IMR-90 (cell line): ENCODE results near the gene KLHL25. TPM values are rescaled to one million over a fixed set of nuclear protein-coding genes. Genes with fewer than 3 reads are reported as not detected.

Source experiments
- ATAC-seq: fragments of 200-7000 bp; cut with Tn5 transposase; 2 replicates; pipeline ENCODE4 v1.9.1; 2020; ENCODE audit warnings: low read depth, mild to moderate bottlenecking, moderate library complexity
- BruUV-seq: library from RNA; stranded (reverse); fragments of 400-500 nt; replicated peaks from 2 replicates; lab custom pipeline; 2021; lab: Mats Ljungman, UMichigan
- CTCF ChIA-PET: fragments of 300-600 bp; formaldehyde crosslinking; extraction: SDS; loops from one replicate; lab custom pipeline; 2021; ENCODE audit warnings: antibody characterized with exemption; lab: Yijun Ruan, JAX
- POLR2A ChIA-PET: fragments of 300-600 bp; sonication (Branson Sonifier 250); formaldehyde crosslinking; loops from one replicate; lab custom pipeline; 2022; ENCODE audit warnings: antibody characterized with exemption; ENCODE audit not compliant: unreplicated experiment; lab: Charles Lee
- DNase-seq: peaks from one replicate; pipeline ENCODE4 v3.0.0; 2013
- H2AFZ ChIP-seq: replicated peaks from 2 replicates; pipeline ENCODE3; 2013; ENCODE audit warnings: low read length, mild to moderate bottlenecking; ENCODE audit not compliant: poor library complexity
- H2AK5ac ChIP-seq: 2 replicates; pipeline ENCODE4 v1.6.1; 2013; ENCODE audit warnings: low read depth, low read length, inconsistent platforms
- H2AK9ac ChIP-seq: replicated peaks from 2 replicates; pipeline ENCODE3; 2013; ENCODE audit warnings: mild to moderate bottlenecking, low read depth, low read length, moderate library complexity; ENCODE audit not compliant: poor library complexity
- H2BK120ac ChIP-seq: 2 replicates; pipeline ENCODE4 v1.6.1; 2013; ENCODE audit warnings: low read depth, low read length, inconsistent platforms
- H2BK15ac ChIP-seq: 3 replicates; pipeline ENCODE4 v1.6.1; 2013; ENCODE audit warnings: low read depth, low read length, inconsistent platforms
- H2BK20ac ChIP-seq: 2 replicates; pipeline ENCODE4 v1.6.1; 2013; ENCODE audit warnings: low read depth, mild to moderate bottlenecking, inconsistent platforms, low read length, moderate library complexity
- H2BK5ac ChIP-seq: 2 replicates; pipeline ENCODE4 v1.6.1; 2013; ENCODE audit warnings: mild to moderate bottlenecking, low read depth, low read length, inconsistent platforms; ENCODE audit not compliant: poor library complexity, severe bottlenecking
- H3K14ac ChIP-seq: replicated peaks from 2 replicates; pipeline ENCODE4 v1.6.1; 2013; ENCODE audit warnings: low read depth, low read length, inconsistent platforms
- H3K18ac ChIP-seq: 2 replicates; pipeline ENCODE4 v1.6.1; 2013; ENCODE audit warnings: low read depth, low read length, control low read depth
- H3K23ac ChIP-seq: 2 replicates; pipeline ENCODE4 v1.6.1; 2013; ENCODE audit warnings: low read depth, low read length, inconsistent platforms
- H3K27ac ChIP-seq: 2 replicates; pipeline ENCODE4 v1.5.1; 2013; ENCODE audit warnings: mild to moderate bottlenecking, control low read depth, low read length; ENCODE audit not compliant: insufficient read depth
- H3K27me3 ChIP-seq: 2 replicates; pipeline ENCODE4 v1.6.1; 2013; ENCODE audit warnings: low read length; ENCODE audit not compliant: control insufficient read depth, insufficient read depth
- H3K36me3 ChIP-seq: 2 replicates; pipeline ENCODE4 v1.6.1; 2013; ENCODE audit warnings: low read length, mixed read lengths; ENCODE audit not compliant: control insufficient read depth, insufficient read depth
- H3K4ac ChIP-seq: 2 replicates; pipeline ENCODE4 v1.6.1; 2013; ENCODE audit warnings: low read depth, low read length, inconsistent platforms
- H3K4me1 ChIP-seq: 2 replicates; pipeline ENCODE4 v1.6.1; 2013; ENCODE audit warnings: low read length, mixed read lengths; ENCODE audit not compliant: control insufficient read depth, insufficient read depth
- H3K4me2 ChIP-seq: 2 replicates; pipeline ENCODE4 v1.6.1; 2013; ENCODE audit warnings: low read depth, mild to moderate bottlenecking, control low read depth, low read length, moderate library complexity
- H3K4me3 ChIP-seq: 2 replicates; pipeline ENCODE4 v1.5.1; 2013; ENCODE audit warnings: low read depth, mild to moderate bottlenecking, control low read depth, low read length, moderate library complexity; ENCODE audit not compliant: insufficient read depth
- H3K56ac ChIP-seq: 2 replicates; pipeline ENCODE4 v1.6.1; 2013; ENCODE audit warnings: low read length, inconsistent platforms; ENCODE audit not compliant: insufficient read depth; ENCODE audit errors: extremely low read depth
- H3K79me1 ChIP-seq, 2 experiments: 2 replicates each; pipeline ENCODE4 v1.6.1; 2013; ENCODE audit warnings: low read length in 2 of 2, inconsistent platforms in 1 of 2, low read depth in 1 of 2
- H3K9ac ChIP-seq: 2 replicates; pipeline ENCODE4 v1.6.1; 2013; ENCODE audit warnings: low read depth, low read length, control low read depth
- H3K9me1 ChIP-seq: 2 replicates; pipeline ENCODE4 v1.6.1; 2013; ENCODE audit warnings: low read length, inconsistent platforms; ENCODE audit not compliant: insufficient read depth
- H3K9me3 ChIP-seq: 2 replicates; pipeline ENCODE4 v1.6.1; 2013; ENCODE audit warnings: low read length; ENCODE audit not compliant: control insufficient read depth, insufficient read depth
- H4K20me1 ChIP-seq: 2 replicates; pipeline ENCODE4 v1.6.1; 2013; ENCODE audit warnings: low read length, inconsistent platforms; ENCODE audit not compliant: insufficient read depth
- H4K5ac ChIP-seq: 2 replicates; pipeline ENCODE4 v1.6.1; 2013; ENCODE audit warnings: mild to moderate bottlenecking, low read depth, low read length, control low read depth
- H4K8ac ChIP-seq, 2 experiments: 2 replicates each; pipeline ENCODE4 v1.6.1; 2013; ENCODE audit warnings: low read depth in 2 of 2, low read length in 2 of 2, control low read depth in 1 of 2, inconsistent platforms in 1 of 2
- H4K91ac ChIP-seq: 2 replicates; pipeline ENCODE4 v1.6.1; 2013; ENCODE audit warnings: low read depth, low read length, inconsistent platforms; ENCODE audit not compliant: insufficient read depth
- BHLHE40 ChIP-seq: fragments of 150-350 bp; IDR thresholded peaks from 2 replicates; pipeline ENCODE4 v1.6.1; 2016; ENCODE audit warnings: mild to moderate bottlenecking, low read depth, low read length
- CTCF ChIP-seq: conservative IDR thresholded peaks from 2 replicates; pipeline ENCODE4 v1.5.1; 2012; ENCODE audit warnings: mild to moderate bottlenecking, low read depth, low read length, improper control_type of control experiment
- ELK1 ChIP-seq: fragments of 150-350 bp; IDR thresholded peaks from 2 replicates; pipeline ENCODE4 v1.6.1; 2016; ENCODE audit warnings: low read depth, mild to moderate bottlenecking, low read length, moderate library complexity, borderline replicate concordance
- MAFK ChIP-seq: IDR thresholded peaks from 2 replicates; pipeline ENCODE4 v1.6.1; 2012; ENCODE audit warnings: low read depth, low read length, improper control_type of control experiment
- RCOR1 ChIP-seq: IDR thresholded peaks from 2 replicates; pipeline ENCODE4 v1.6.1; 2012; ENCODE audit warnings: mild to moderate bottlenecking, low read length, improper control_type of control experiment; ENCODE audit not compliant: insufficient replicate concordance
- SMC3 ChIP-seq: fragments of 150-350 bp; IDR thresholded peaks from 2 replicates; pipeline ENCODE4 v1.6.1; 2016; ENCODE audit warnings: low read depth, mild to moderate bottlenecking, antibody characterized with exemption, low read length, moderate library complexity
- WGBS, 2 experiments: methylation state at CpG; one replicate each; pipeline versions ENCODE4 v1.1.5 to v1.1.7; 2013; ENCODE audit warnings: missing lambda C conversion rate in 2 of 2; ENCODE audit not compliant: insufficient read length in 1 of 2; ENCODE audit errors: extremely low coverage in 2 of 2; 5-methylcytosine and 5-hydroxymethylcytosine counted together
- dilution Hi-C: fragments of 300-500 bp; cut with HindIII; formaldehyde crosslinking; loops from one replicate; pipeline ENCODE4 v1.14.3; 2018; ENCODE audit warnings: low sequenced_read_pairs; ENCODE audit not compliant: unreplicated experiment
- in situ Hi-C: fragments of 300-500 bp; cut with MboI; formaldehyde crosslinking; loops from 3 replicates; pipeline ENCODE4 v1.14.3; 2019; ENCODE audit warnings: low sequenced_read_pairs, inconsistent platforms, mixed read lengths
- intact Hi-C: fragments of 100-400 bp; cut with micrococcal nuclease; formaldehyde crosslinking; loops from 2 replicates; pipeline ENCODE4 v1.10.0; 2022
- polyA plus RNA-seq, 3 experiments: library from polyadenylated mRNA; depleted of rRNA; stranded (reverse); fragments of >200 nt; gene quantifications; 2 replicates each; pipeline ENCODE4 v1.2.3, GENCODE V29; 2012; ENCODE audit warnings: low replicate concordance in 1 of 3
- total RNA-seq: library from RNA; depleted of rRNA; stranded (reverse); fragments of >200 nt; gene quantifications from 2 replicates; pipeline ENCODE4 v1.2.3, GENCODE V29; 2012

Gene KLHL25
- total and polyA plus RNA-seq, 2 of the 4 experiments (the other 2 are of a cell fraction) = 2.7 to 5.6 TPM

GRCh38 chr15:85837881-85838280 is 43.2 kb upstream of the KLHL25 start:
- CTCF ChIA-PET = no interaction called here

More at GRCh38 chr15:85837881-85838280, 43.2 kb upstream of the KLHL25 start:
- WGBS, 2 experiments = no CpG with 5 or more reads among the region's 2 CpGs
- in situ Hi-C loops (loop anchor here (10.0 kb wide), 2 partner anchors 243 to 353 kb away; no protein-coding TSS in a partner anchor), dilution Hi-C loops (no loop called here), intact Hi-C loops (loop anchor here (10.0 kb wide), 1 partner anchor 223 kb away; no protein-coding TSS in a partner anchor)
- Histone ChIP-seq H3K18ac (no peak overlapping the region), H2AK5ac (no peak overlapping the region), H2BK120ac (no peak overlapping the region), H3K56ac (no peak overlapping the region), H3K4me1 (no peaks in the 10 kb centered on the region), H3K4ac (no peak overlapping the region), H2BK20ac (no peak overlapping the region), H3K9me1 (no peaks in the 10 kb centered on the region), H2AK9ac (no peak overlapping the region), H4K5ac (no peak overlapping the region), H4K91ac (no peak overlapping the region), H3K4me2 (no peak overlapping the region), H4K8ac (no peak overlapping the region), H3K9ac (no peak overlapping the region), H3K79me1 (no peaks in the 10 kb centered on the region), H2BK5ac (no peak overlapping the region), H2AFZ (no peak overlapping the region), H4K20me1 (no peaks in the 10 kb centered on the region), H3K27ac (no peak overlapping the region), H3K14ac (no peak overlapping the region), H3K23ac (no peak overlapping the region), H3K9me3 (no peaks in the 10 kb centered on the region), H3K36me3 (no peaks in the 10 kb centered on the region), H2BK15ac (no peak overlapping the region), H3K27me3 (peaks cover 6% of the 10 kb centered on the region), H3K4me3 (no peak overlapping the region)
- no peak for DNase-seq
- TF ChIP-seq RCOR1 (no peak), ELK1 (no peak), SMC3 (no peak), BHLHE40 (no peak), MAFK (no peak), CTCF (no peak)
- no TSS peak for BruUV-seq
- POLR2A ChIA-PET = no interaction called here
- ATAC-seq = no peak
